ENCODE results near the gene RND2.

DNA sequence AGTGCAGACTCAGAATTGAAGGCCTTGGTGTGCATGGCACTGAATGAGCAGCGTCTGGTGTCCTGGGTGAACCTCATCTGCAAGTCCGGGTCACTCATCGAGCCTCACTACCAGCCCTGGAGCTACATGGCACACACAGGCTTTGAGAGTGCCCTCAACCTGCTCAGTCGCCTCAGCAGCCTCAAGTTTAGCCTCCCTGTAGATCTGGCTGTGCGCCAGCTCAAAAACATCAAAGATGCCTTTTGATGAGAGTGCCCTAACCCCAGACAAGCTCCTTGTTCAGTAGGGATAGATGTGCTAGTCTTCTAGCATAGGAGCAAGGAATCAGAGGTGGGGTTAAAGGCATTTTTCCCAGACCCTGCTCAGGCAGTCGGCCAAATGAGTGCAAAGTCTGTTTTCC, 33.6 kb upstream of the RND2 start:
- TF ChIP-seq EP300 (IDR thresholded peaks at IDR 0.05) (no peak), CTCF (IDR thresholded peaks at IDR 0.05) (no peak)

Data from gastroesophageal sphincter (tissue), 3 donors.